Measurements from ENCODE around the gene ACOT12.

Gene ACOT12

GRCh38 chr5:81286059-81286617 lies 107.8 kb downstream of the ACOT12 start:
- DNase-seq: no peak

GRCh38 chr5:81283976-81284375 lies 110.0 kb downstream of the ACOT12 start:
- no peak for DNase-seq

Data from NCI-H1930 (cell line).